ENCODE results near the gene C13orf42.

The C13orf42 gene

DNA sequence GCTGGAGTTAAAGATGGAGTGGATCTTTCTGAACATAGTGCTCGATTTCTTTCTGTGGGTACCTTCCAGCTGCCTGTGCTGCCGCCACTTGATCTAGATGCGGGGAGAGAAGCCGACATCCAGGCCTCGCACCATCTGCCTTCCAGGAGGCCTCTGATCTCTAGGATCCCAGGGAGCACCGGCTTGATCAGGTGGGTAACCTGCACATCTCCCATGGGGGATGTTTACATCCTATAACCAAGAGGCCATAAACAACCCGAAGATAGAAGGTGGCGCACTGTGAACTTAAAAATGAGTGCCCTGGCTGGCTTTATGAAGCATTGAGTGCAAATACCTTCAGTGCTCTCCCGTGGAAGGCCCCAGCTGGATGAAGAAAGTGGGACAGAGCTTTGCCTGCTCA lies at the start of gene C13orf42:
TSS of gene C13orf42 (minus strand) at position 101 of the 400 bp plus-strand sequence. CDS start at position 36, 65 bp downstream.
- H3K27me3 Mint-ChIP-seq = peaks cover 15% of the 10 kb centered on the region

DNA sequence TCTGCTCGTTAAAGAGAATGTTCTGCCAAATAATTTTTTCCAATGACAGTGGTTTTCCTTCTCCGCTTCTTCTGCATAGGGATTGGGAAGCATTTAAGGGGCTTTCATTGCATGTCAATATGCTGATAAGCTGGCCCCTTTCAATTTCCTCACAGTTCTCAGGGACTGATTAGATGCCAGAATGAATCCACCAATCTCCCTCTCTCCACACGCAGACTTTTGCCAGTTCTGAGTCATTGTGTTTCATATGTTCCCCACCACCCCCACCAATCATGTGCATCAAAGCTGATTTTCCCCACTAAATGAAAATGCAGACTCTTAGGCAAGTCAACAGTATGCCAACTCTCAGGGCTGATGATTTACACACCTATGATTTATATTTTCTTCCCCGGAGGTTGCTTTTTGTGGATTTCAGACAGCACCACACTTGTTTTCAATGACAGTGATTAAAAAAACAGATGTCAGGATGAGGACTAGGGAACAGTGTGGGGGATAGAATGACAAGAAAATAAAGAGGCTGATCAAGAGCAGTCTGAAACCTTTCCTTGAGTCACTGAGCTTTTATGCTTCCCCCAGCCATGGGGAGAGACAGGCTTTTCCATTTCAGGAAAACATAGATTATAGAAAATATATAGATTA lies 47.9 kb upstream of the C13orf42 start:
- Mint-ChIP-seq H3K4me1 (ENCODE audit: low read depth) (peaks cover 19% of the 10 kb centered on the region), H3K36me3 (ENCODE audit: low read depth) (no peaks in the 10 kb centered on the region), H3K27me3 (peaks cover 12% of the 10 kb centered on the region), H3K27ac (peak overlapping the region; percentile 38), H3K4me3 (no peak overlapping the region), H3K9me3 (no peaks in the 10 kb centered on the region)
- DNase-seq = no peak

More for the DNA sequence above, at the start of gene C13orf42:
- no peaks in the 10 kb centered on the region for H3K4me1 Mint-ChIP-seq (ENCODE audit: low read depth)
- no peak for DNase-seq
- H3K9me3 Mint-ChIP-seq = no peaks in the 10 kb centered on the region
- no peak within 1 kb of the TSS for H3K4me3 Mint-ChIP-seq
- no peak within 1 kb of the TSS for H3K27ac Mint-ChIP-seq
- H3K36me3 Mint-ChIP-seq (ENCODE audit: low read depth) = no peaks in the 10 kb centered on the region

DNA sequence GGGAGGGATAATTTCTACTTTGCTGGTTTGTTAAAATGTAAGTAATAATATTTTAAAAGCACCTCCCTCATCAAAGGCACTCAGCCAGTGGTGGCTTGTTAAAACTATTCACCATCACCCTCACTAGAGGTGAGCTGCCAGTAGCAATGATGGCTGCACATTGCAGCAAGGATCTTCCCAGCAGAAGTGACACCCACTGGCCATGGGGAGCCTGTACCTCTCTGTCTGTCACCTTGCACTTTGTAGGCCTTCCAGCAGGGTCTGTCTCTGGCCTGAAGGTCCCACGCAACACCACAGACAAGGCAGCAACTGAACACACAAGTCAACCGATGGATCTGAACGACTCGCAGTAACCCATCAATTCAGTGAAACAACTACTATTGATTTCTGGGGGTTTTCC lies 47.3 kb upstream of the C13orf42 start:
- no peaks in the 10 kb centered on the region for H3K36me3 Mint-ChIP-seq (ENCODE audit: low read depth)
- no peak overlapping the region for H3K4me3 Mint-ChIP-seq
- H3K27me3 Mint-ChIP-seq = peaks cover 8% of the 10 kb centered on the region
- DNase-seq = no peak
- H3K4me1 Mint-ChIP-seq (ENCODE audit: low read depth) = peaks cover 22% of the 10 kb centered on the region
- H3K27ac Mint-ChIP-seq = peak overlapping the region; percentile 38
- no peaks in the 10 kb centered on the region for H3K9me3 Mint-ChIP-seq

DNA sequence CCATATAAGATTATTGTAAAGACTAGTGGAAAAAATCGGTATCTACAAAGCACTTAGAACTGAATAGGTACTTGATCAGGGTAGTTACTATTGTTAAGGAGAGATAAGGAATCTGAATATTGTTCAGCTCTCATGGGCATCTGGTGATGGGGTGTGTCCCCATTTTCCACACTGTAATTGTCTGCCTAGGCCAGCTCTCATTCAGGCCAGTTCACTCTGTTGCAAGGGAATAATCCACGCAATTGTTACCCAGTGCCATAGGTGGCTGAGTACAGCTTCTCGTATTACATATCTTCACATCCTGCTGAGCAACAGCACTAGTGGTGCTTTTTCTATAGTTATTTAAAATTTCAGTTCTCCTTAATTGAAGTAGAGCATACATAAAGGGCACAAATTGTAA lies 45.6 kb upstream of the C13orf42 start:
- no peak overlapping the region for H3K4me3 Mint-ChIP-seq

DNA sequence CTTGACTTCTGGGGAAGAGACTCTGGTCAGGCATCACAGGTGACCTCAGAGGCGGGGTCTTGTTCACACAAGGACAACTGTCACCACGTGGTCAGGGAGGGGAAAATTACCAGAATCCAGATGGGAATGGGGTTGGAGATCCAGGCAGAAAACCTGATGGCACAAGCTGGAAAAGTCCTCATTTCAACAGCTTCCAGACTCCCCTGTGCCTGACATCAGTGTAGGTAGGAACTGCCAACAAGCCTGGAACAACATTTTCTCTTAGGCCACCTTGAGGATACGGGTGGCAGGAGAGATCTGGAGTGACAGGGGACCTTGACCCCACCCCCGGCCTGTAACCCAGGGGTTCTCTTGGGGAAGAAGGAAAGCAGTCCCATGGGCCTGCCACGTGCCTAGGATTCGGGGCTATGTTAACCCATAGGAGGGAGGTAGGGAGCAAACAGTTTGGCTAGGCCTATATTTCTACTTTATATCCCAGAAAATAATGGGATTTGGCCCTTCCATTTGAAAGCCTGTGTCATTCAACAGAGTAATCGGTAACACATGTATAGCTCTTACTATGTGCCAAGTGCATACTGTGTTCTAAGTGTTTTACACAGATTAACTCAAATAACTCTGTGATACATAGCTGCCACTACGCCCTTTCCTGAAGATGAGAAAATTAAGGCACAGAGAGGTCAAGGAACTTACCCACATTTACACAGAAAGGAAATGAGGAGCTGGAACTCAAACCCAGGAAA lies 44.9 kb upstream of the C13orf42 start:
- Mint-ChIP-seq H3K36me3 (ENCODE audit: low read depth) (no peaks in the 10 kb centered on the region), H3K4me1 (ENCODE audit: low read depth) (peaks cover 22% of the 10 kb centered on the region), H3K27ac (no peak overlapping the region), H3K9me3 (no peaks in the 10 kb centered on the region), H3K27me3 (peaks cover 19% of the 10 kb centered on the region), H3K4me3 (no peak overlapping the region)
- no peak for DNase-seq

More for the DNA sequence above, 45.6 kb upstream of the C13orf42 start:
- DNase-seq = no peak
- no peaks in the 10 kb centered on the region for H3K36me3 Mint-ChIP-seq (ENCODE audit: low read depth)
- no peaks in the 10 kb centered on the region for H3K9me3 Mint-ChIP-seq
- H3K4me1 Mint-ChIP-seq (ENCODE audit: low read depth) = peaks cover 22% of the 10 kb centered on the region
- no peak overlapping the region for H3K27ac Mint-ChIP-seq
- H3K27me3 Mint-ChIP-seq = peaks cover 12% of the 10 kb centered on the region

DNA sequence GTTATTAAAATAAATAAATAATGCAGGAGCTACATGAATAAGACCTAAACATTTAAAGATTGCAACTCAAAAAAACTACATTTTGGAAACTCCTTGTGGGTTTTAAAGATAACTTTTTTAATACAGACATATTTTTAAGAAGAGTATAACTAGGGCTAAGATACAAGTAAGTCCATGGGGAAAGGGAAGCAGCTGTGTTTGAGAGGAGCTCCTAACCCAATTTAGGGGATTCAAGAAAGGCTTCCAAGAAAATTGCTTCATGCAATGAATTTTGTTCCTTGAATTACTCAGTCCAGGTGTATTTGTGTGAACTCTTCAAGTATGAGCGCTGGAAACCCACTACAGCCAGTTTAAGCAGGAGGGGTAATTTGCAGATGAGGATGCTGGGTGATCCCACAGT lies 44.1 kb upstream of the C13orf42 start:
- Mint-ChIP-seq H3K27ac (no peak overlapping the region), H3K36me3 (ENCODE audit: low read depth) (no peaks in the 10 kb centered on the region), H3K4me1 (ENCODE audit: low read depth) (peaks cover 22% of the 10 kb centered on the region), H3K9me3 (no peaks in the 10 kb centered on the region), H3K4me3 (no peak overlapping the region), H3K27me3 (peaks cover 27% of the 10 kb centered on the region)
- no peak for DNase-seq

DNA sequence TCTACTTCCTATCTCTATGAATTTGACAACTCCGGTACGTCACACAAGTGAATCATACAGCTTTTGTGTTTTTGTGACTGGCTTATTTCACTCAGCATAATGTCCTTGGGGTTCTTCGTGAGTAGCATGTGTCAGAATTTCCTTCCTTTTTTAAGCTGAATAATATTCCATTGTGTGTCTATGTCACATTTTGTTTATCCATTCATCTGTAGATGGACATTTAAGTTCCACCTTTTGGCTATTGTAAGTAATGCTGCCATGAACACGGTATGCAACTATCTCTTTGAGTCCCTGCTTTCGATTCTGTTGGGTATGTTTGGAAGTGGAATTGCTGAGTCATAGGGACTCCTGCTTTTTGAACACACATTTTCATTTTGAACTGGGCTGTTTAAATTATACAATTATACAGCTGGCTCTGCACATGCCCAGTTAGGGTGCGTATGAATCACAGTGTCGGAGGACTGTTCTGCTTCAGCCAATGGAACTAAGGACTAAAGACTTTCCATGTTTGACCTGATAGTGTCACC lies 43.0 kb upstream of the C13orf42 start:
- peaks cover 31% of the 10 kb centered on the region for H3K27me3 Mint-ChIP-seq
- peaks cover 19% of the 10 kb centered on the region for H3K4me1 Mint-ChIP-seq (ENCODE audit: low read depth)
- no peaks in the 10 kb centered on the region for H3K36me3 Mint-ChIP-seq (ENCODE audit: low read depth)
- DNase-seq = no peak
- H3K9me3 Mint-ChIP-seq = no peaks in the 10 kb centered on the region
- H3K27ac Mint-ChIP-seq = peak overlapping the region; percentile 84
- H3K4me3 Mint-ChIP-seq = no peak overlapping the region

DNA sequence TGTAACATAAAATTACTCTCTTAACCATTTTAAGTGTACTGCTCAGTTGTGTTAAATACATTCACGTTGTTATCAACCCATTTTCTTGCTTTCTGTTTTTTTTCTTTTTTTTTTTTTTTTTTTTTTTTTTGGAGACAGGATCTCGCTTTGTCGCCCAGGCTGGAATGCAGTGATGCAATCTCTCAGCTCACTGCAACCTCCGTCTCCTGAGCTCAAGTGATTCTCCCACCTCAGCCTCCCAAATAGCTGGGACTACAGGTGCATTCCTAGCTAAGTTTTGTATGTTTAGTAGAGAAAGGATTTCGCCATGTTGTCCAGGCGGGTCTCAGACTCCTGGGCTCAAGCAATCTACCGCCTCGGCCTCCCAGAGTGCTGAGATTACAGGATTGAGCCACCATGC lies 42.5 kb upstream of the C13orf42 start:
- H3K9me3 Mint-ChIP-seq = no peaks in the 10 kb centered on the region
- no peak for DNase-seq
- H3K36me3 Mint-ChIP-seq (ENCODE audit: low read depth) = no peaks in the 10 kb centered on the region
- peaks cover 13% of the 10 kb centered on the region for H3K4me1 Mint-ChIP-seq (ENCODE audit: low read depth)
- H3K27me3 Mint-ChIP-seq = peaks cover 31% of the 10 kb centered on the region
- peak overlapping the region; percentile 84 for H3K27ac Mint-ChIP-seq
- no peak overlapping the region for H3K4me3 Mint-ChIP-seq

DNA sequence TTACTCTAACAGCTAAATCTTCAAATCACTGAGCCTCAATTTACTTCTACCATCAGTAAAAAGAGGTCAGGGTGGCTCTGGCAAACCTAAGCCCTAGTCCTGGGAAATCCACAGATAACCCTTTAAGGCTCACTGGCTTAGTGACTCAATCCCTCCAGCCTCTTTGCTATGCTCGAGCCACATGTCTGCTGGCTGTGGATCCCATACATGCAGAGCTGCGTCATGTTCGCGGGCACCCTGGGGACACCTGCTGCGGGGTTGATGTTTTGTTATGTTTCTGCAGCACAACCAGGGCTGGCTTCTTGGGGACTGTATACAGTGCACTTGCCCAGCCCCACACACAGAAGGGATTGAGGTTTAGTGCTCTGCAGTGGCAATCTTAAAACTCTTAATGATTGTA lies 41.6 kb upstream of the C13orf42 start:
- no peak overlapping the region for H3K4me3 Mint-ChIP-seq
- peaks cover 17% of the 10 kb centered on the region for H3K4me1 Mint-ChIP-seq (ENCODE audit: low read depth)
- no peak for DNase-seq
- peaks cover 38% of the 10 kb centered on the region for H3K27me3 Mint-ChIP-seq
- no peaks in the 10 kb centered on the region for H3K36me3 Mint-ChIP-seq (ENCODE audit: low read depth)
- no peaks in the 10 kb centered on the region for H3K9me3 Mint-ChIP-seq
- no peak overlapping the region for H3K27ac Mint-ChIP-seq

DNA sequence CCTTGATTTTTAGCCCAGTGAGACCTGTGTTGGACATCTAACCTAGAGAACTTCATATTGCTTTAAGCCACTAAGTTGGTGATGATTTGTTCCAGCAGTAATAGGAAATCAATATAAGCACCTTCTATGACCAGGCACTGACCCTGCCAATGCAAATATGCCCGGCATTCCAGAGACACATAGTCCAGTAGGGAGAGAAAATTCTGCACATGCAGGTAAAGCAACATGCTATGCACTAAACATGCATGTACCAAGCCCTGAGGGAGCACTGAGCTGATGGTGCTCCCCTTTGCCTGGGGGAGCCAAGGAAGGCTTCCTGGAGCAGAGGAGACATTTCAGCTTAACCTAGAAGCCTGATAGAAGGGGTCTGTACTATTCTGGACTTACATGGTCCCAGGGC lies 40.4 kb upstream of the C13orf42 start:
- Mint-ChIP-seq H3K27ac (no peak overlapping the region), H3K36me3 (ENCODE audit: low read depth) (no peaks in the 10 kb centered on the region), H3K9me3 (no peaks in the 10 kb centered on the region), H3K4me1 (ENCODE audit: low read depth) (peaks cover 17% of the 10 kb centered on the region), H3K4me3 (no peak overlapping the region), H3K27me3 (peaks cover 42% of the 10 kb centered on the region)
- no peak for DNase-seq

DNA sequence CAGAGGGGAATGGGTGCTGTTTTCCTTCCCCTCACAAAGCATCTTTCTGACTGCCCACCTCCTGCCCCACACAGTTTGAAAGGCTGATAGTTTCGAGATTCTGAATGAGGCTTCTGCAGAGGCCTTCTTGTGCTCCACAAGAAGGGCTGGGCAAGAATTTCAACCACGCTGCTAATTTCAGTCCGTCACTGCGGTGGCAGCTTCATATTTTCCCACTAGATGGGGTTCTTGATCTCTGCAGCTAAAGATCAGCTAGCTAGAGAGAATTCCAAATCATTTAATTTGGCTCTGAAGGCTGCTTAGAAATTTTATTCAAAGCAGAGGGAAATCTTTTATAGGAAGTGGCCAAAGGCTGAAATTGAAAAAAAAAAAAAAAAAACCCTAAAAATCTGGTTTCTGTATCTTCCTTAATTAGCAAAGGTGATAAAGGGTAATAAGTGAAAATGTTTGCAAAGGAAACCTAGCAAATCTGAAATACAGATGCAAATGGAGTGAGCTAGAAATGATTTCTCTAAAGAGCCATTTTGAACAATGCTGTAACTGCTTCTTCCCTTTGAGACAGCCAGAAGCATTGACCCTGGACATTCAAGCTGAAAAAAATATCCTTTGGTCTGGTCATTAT lies 38.0 kb upstream of the C13orf42 start:
- DNase-seq = no peak
- peaks cover 9% of the 10 kb centered on the region for H3K4me1 Mint-ChIP-seq (ENCODE audit: low read depth)
- H3K27ac Mint-ChIP-seq = no peak overlapping the region
- no peaks in the 10 kb centered on the region for H3K36me3 Mint-ChIP-seq (ENCODE audit: low read depth)
- H3K27me3 Mint-ChIP-seq = peaks cover 50% of the 10 kb centered on the region
- H3K4me3 Mint-ChIP-seq = no peak overlapping the region
- peaks cover 2% of the 10 kb centered on the region for H3K9me3 Mint-ChIP-seq

DNA sequence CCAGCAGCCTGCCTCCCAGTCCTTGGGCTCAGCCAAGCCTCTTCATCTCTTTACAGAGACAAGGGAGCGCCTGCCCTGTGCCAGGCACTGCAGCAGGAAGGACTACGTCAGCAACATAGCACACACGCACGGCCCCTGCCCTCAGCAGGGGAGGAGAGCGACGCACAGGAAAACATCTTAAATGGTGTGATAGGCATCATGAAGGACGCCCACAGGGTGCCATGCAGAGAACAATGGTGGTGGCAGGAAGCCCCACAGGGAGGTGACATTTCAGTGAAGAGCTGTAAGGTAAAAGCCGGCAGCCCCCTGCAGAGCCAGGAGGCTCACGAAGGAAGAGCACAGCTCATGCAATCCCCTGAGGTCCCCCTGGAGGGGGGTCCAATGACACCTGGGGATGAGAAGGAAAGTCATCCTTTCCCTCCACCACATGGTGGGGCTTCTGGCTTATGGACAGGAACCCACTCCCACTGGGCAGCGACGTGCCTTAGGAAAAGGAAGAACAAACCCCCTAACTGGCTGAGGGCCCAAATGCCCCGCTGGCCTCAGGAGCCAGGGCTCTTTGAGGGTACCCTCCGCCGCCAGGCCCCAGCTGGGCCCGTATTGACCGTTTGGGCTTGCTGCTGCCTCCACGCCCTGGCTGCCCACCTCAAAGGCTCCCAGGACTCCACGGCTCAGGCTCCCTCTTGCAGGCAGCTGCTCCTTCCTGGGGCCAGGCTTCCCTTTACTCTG lies 37.3 kb upstream of the C13orf42 start:
- Mint-ChIP-seq H3K27ac (no peak overlapping the region), H3K27me3 (peaks cover 50% of the 10 kb centered on the region), H3K9me3 (peaks cover 2% of the 10 kb centered on the region), H3K36me3 (ENCODE audit: low read depth) (no peaks in the 10 kb centered on the region), H3K4me1 (ENCODE audit: low read depth) (peaks cover 5% of the 10 kb centered on the region), H3K4me3 (no peak overlapping the region)
- no peak for DNase-seq

DNA sequence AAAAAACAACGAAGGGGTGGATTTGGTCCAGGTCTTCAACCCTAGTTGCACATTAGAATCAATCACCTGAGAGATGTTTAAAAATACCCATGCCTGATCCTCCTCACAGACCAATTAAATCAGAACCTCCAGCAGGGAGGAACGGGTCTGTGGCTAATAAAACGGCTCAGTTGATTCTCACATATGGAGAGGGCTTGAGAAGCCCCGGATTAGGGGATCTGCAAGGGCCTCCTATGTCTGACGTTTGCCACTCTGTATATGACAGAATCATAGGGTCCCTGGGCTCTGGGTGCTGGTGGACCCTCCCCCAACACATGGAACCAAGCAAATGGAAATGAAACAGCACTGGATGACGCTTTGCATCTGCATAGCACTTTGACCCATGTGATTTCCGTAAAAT lies 36.7 kb upstream of the C13orf42 start:
- Mint-ChIP-seq H3K27me3 (peaks cover 50% of the 10 kb centered on the region), H3K9me3 (peaks cover 5% of the 10 kb centered on the region), H3K4me1 (ENCODE audit: low read depth) (peaks cover 5% of the 10 kb centered on the region), H3K36me3 (ENCODE audit: low read depth) (no peaks in the 10 kb centered on the region), H3K27ac (no peak overlapping the region), H3K4me3 (no peak overlapping the region)
- no peak for DNase-seq

DNA sequence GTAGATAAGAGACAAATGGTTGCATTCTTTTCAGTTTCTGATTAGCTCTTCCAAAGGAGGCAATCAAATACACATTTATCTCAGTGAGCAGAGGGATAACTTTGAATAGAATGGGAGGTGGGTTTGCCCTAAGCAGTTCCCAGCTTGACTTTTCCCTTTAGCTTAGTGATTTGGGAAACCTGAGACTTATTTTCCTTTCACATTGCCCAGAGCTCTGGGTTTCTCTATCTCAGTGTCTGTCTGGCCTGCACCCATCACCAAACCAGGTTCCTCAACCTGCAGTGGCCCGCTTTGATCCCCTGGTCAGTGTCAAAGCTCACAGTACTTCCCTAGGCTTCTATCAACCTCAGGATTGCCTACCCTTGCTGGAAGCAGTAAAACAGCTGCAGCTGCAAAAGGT lies 35.6 kb upstream of the C13orf42 start:
- H3K27me3 Mint-ChIP-seq = peaks cover 45% of the 10 kb centered on the region

More for the DNA sequence above, 35.6 kb upstream of the C13orf42 start:
- H3K4me3 Mint-ChIP-seq = no peak overlapping the region
- H3K27ac Mint-ChIP-seq = no peak overlapping the region
- DNase-seq = no peak
- peaks cover 5% of the 10 kb centered on the region for H3K9me3 Mint-ChIP-seq
- no peaks in the 10 kb centered on the region for H3K36me3 Mint-ChIP-seq (ENCODE audit: low read depth)
- H3K4me1 Mint-ChIP-seq (ENCODE audit: low read depth) = peaks cover 5% of the 10 kb centered on the region

Data from activated T-cell treated with anti-CD3 and anti-CD28 coated beads, Interleukin-2, amount 50 U/mL, for 24 hours (primary cell).